ENCODE results near the gene UBR1. TPM values are rescaled to one million over a fixed set of nuclear protein-coding genes. Genes with fewer than 3 reads are reported as not detected.
"Not testable (repeated sequence)": the region's sequence is repeated elsewhere in the genome, so short reads cannot be mapped to it uniquely, and the experiment has no call there.

UBR1 gene
- total RNA-seq, 1 experiment from 2014 or later, result 22.3 TPM

- Histone ChIP-seq H3K9me3 (no peaks in the 10 kb centered on the region), H3K27me3 (replicated peaks; ENCODE audit: control insufficient read depth, insufficient read depth, low read length) (no peaks in the 10 kb centered on the region), H3K4me3 (ENCODE audit: low read depth, low read length) (no peak overlapping the region), H3K4me1 (no peaks in the 10 kb centered on the region), H3K36me3 (ENCODE audit: control insufficient read depth, insufficient read depth, low read length) (no peaks in the 10 kb centered on the region)
- intact Hi-C loops (cut with micrococcal nuclease; ENCODE audit: unreplicated experiment), result no loop called here
- DNase-seq, result no peak
- Mint-ChIP-seq H3K36me3 (ENCODE audit: insufficient read depth, unreplicated experiment) (peaks cover 42% of the 10 kb centered on the region), H3K4me3 (ENCODE audit: unreplicated experiment) (no peak overlapping the region), H3K4me1 (ENCODE audit: low read depth, unreplicated experiment) (no peaks in the 10 kb centered on the region), H3K9me3 (ENCODE audit: unreplicated experiment) (no peaks in the 10 kb centered on the region), H3K27ac (ENCODE audit: unreplicated experiment) (no peak overlapping the region), H3K27me3 (ENCODE audit: insufficient read depth, unreplicated experiment) (no peaks in the 10 kb centered on the region)
- no TSS peak for BruUV-seq (replicated peaks)
- ChIA-PET CTCF (no interaction called here), POLR2A (no interaction called here)
- TF ChIP-seq CTCF (IDR thresholded peaks at IDR 0.05; ENCODE audit: insufficient read depth in 1 of 2, low read depth in 1 of 2, low read length in 1 of 2, severe bottlenecking in 1 of 2, unreplicated experiment in 1 of 2), result no peak
Observed at GRCh38 chr15:43042885-43043284, 63.0 kb downstream of the UBR1 start.

GRCh38 chr15:43041085-43041484, 64.8 kb downstream of the UBR1 start:
- H3K4me3 ChIP-seq (ENCODE audit: low read depth, low read length); POLR2A ChIA-PET; H3K27ac Mint-ChIP-seq (ENCODE audit: unreplicated experiment); H3K27me3 ChIP-seq (replicated peaks; ENCODE audit: control insufficient read depth, insufficient read depth, low read length); BruUV-seq (replicated peaks); CTCF ChIA-PET; H3K36me3 ChIP-seq (ENCODE audit: control insufficient read depth, insufficient read depth, low read length); H3K4me1 ChIP-seq; DNase-seq; H3K4me3 Mint-ChIP-seq (ENCODE audit: unreplicated experiment); H3K4me1 Mint-ChIP-seq (ENCODE audit: low read depth, unreplicated experiment); H3K9me3 ChIP-seq; intact Hi-C loops (cut with micrococcal nuclease; ENCODE audit: unreplicated experiment); H3K27me3 Mint-ChIP-seq (ENCODE audit: insufficient read depth, unreplicated experiment); H3K9me3 Mint-ChIP-seq (ENCODE audit: unreplicated experiment): not testable (repeated sequence)
- H3K36me3 Mint-ChIP-seq (ENCODE audit: insufficient read depth, unreplicated experiment), result peaks cover 40% of the 10 kb centered on the region

- H3K27me3 Mint-ChIP-seq (ENCODE audit: insufficient read depth, unreplicated experiment); H3K4me3 ChIP-seq (ENCODE audit: low read depth, low read length); H3K4me1 ChIP-seq; DNase-seq; intact Hi-C loops (cut with micrococcal nuclease; ENCODE audit: unreplicated experiment); H3K9me3 Mint-ChIP-seq (ENCODE audit: unreplicated experiment); H3K4me3 Mint-ChIP-seq (ENCODE audit: unreplicated experiment); CTCF ChIA-PET; H3K4me1 Mint-ChIP-seq (ENCODE audit: low read depth, unreplicated experiment); H3K27me3 ChIP-seq (replicated peaks; ENCODE audit: control insufficient read depth, insufficient read depth, low read length); H3K9me3 ChIP-seq; POLR2A ChIA-PET; BruUV-seq (replicated peaks); H3K27ac Mint-ChIP-seq (ENCODE audit: unreplicated experiment); H3K36me3 ChIP-seq (ENCODE audit: control insufficient read depth, insufficient read depth, low read length): not testable (repeated sequence)
- H3K36me3 Mint-ChIP-seq (ENCODE audit: insufficient read depth, unreplicated experiment), result peaks cover 23% of the 10 kb centered on the region
Observed at GRCh38 chr15:43035240-43035639, 70.6 kb downstream of the UBR1 start.

- H3K36me3 ChIP-seq (ENCODE audit: control insufficient read depth, insufficient read depth, low read length), result 0 out of 2 replicates have a peak, but pooled peaks cover 2% of the 10 kb centered on the region
- peaks cover 16% of the 10 kb centered on the region for H3K36me3 Mint-ChIP-seq (ENCODE audit: insufficient read depth, unreplicated experiment)
- intact Hi-C loops (cut with micrococcal nuclease; ENCODE audit: unreplicated experiment), result no loop called here
Observed at GRCh38 chr15:43029476-43029875, 76.4 kb downstream of the UBR1 start.

More at GRCh38 chr15:43029476-43029875, 76.4 kb downstream of the UBR1 start:
- H3K27ac Mint-ChIP-seq (ENCODE audit: unreplicated experiment), result no peak overlapping the region
- POLR2A ChIA-PET, result no interaction called here
- H3K4me3 Mint-ChIP-seq (ENCODE audit: unreplicated experiment), result no peak overlapping the region
- BruUV-seq (replicated peaks), result no TSS peak
- TF ChIP-seq CTCF (IDR thresholded peaks at IDR 0.05; ENCODE audit: insufficient read depth in 1 of 2, low read depth in 1 of 2, low read length in 1 of 2, severe bottlenecking in 1 of 2, unreplicated experiment in 1 of 2), result no peak
- no peak for DNase-seq
- no peaks in the 10 kb centered on the region for H3K27me3 Mint-ChIP-seq (ENCODE audit: insufficient read depth, unreplicated experiment)
- H3K27me3 ChIP-seq (replicated peaks; ENCODE audit: control insufficient read depth, insufficient read depth, low read length), result no peaks in the 10 kb centered on the region
- H3K4me1 ChIP-seq, result no peaks in the 10 kb centered on the region; the same call in 1 of the 2 replicates
- H3K9me3 Mint-ChIP-seq (ENCODE audit: unreplicated experiment), result no peaks in the 10 kb centered on the region
- CTCF ChIA-PET, result no interaction called here
- no peaks in the 10 kb centered on the region for H3K9me3 ChIP-seq
- H3K4me1 Mint-ChIP-seq (ENCODE audit: low read depth, unreplicated experiment), result no peaks in the 10 kb centered on the region
- H3K4me3 ChIP-seq (ENCODE audit: low read depth, low read length), result no peak overlapping the region
